ENCODE measurements around the gene ANKRD49. TPM values are rescaled to one million over a fixed set of nuclear protein-coding genes. Genes with fewer than 3 reads are reported as not detected.
A peak's percentile ranks its signal among the peaks of the same experiment; 100 is the strongest.

Gene ANKRD49
- total RNA-seq, 1 donor from 2014 or later: 15.0 TPM

DNA sequence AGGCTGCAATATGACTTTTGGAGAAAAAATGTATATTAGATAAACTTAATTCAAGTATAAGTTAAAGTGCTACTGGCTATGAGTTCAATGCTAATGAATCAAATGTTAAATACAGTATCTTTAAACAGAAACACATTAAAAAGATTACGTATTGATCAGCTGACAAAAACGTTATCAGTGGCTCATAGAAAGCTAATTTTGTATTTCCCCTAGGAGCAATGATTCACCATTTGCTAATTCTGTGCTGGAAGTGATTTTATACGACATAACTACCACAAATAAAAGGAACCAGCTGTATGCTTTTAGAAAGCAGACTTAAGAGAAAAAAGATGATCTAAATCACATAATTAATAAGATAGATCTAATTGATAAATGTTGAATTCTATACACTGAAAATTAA is 43.7 kb upstream of the ANKRD49 start:
- H3K36me3 Mint-ChIP-seq: peaks cover 14% of the 10 kb centered on the region
- H3K4me1 Mint-ChIP-seq (ENCODE audit: unreplicated experiment): no peaks in the 10 kb centered on the region
- no peaks in the 10 kb centered on the region for H3K9me3 Mint-ChIP-seq
- no peaks in the 10 kb centered on the region for H3K27me3 Mint-ChIP-seq
- no peak overlapping the region for H3K4me3 Mint-ChIP-seq
- H3K27ac Mint-ChIP-seq: no peak overlapping the region
- TF ChIP-seq CTCF (conservative IDR thresholded peaks at IDR 0.05): no peak
- DNase-seq (ENCODE audit: extremely low spot score, unreplicated experiment): no peak

DNA sequence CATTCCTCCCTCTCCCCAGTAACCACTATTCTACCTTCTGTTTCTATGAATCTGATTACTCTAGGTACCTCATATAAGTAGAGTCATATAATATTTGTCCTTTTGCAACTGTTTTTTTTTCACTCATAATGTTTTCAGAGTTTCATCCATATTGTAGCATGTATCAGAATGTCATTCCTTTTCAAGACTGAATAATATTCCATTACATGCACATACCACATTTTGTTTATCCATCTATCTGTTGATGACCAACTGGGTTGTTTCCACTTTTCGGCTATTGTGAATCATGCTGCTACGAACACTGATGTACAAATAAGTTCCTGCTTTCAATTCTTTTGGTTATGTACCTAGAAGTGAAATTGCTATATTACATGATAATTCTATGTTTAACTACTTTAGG is 40.8 kb upstream of the ANKRD49 start:
- Mint-ChIP-seq H3K4me1 (ENCODE audit: unreplicated experiment) (no peaks in the 10 kb centered on the region), H3K27ac (no peak overlapping the region), H3K27me3 (no peaks in the 10 kb centered on the region), H3K36me3 (peaks cover 11% of the 10 kb centered on the region), H3K4me3 (no peak overlapping the region), H3K9me3 (no peaks in the 10 kb centered on the region)
- TF ChIP-seq CTCF (conservative IDR thresholded peaks at IDR 0.05): no peak
- DNase-seq (ENCODE audit: extremely low spot score, unreplicated experiment): no peak

GRCh38 chr11:94454301-94454700 is 39.5 kb upstream of the ANKRD49 start:
- no peak for TF ChIP-seq CTCF (conservative IDR thresholded peaks at IDR 0.05)
- no peak for DNase-seq (ENCODE audit: extremely low spot score, unreplicated experiment)
- Mint-ChIP-seq H3K27me3 (no peaks in the 10 kb centered on the region), H3K4me3 (no peak overlapping the region), H3K4me1 (ENCODE audit: unreplicated experiment) (no peaks in the 10 kb centered on the region), H3K36me3 (peaks cover 11% of the 10 kb centered on the region), H3K9me3 (no peaks in the 10 kb centered on the region), H3K27ac (no peak overlapping the region)

GRCh38 chr11:94455861-94456260 is 37.9 kb upstream of the ANKRD49 start:
- Mint-ChIP-seq H3K4me1 (ENCODE audit: unreplicated experiment) (no peaks in the 10 kb centered on the region), H3K27ac (peak overlapping the region; percentile 74), H3K36me3 (peaks cover 11% of the 10 kb centered on the region), H3K4me3 (peak overlapping the region; percentile 73), H3K9me3 (no peaks in the 10 kb centered on the region), H3K27me3 (no peaks in the 10 kb centered on the region)
- no peak for TF ChIP-seq CTCF (conservative IDR thresholded peaks at IDR 0.05)
- no peak for DNase-seq (ENCODE audit: extremely low spot score, unreplicated experiment)

GRCh38 chr11:94457118-94458029 is 36.4 kb upstream of the ANKRD49 start:
- TF ChIP-seq CTCF (conservative IDR thresholded peaks at IDR 0.05): no peak
- Mint-ChIP-seq H3K9me3 (no peaks in the 10 kb centered on the region), H3K4me1 (ENCODE audit: unreplicated experiment) (no peaks in the 10 kb centered on the region), H3K27me3 (no peaks in the 10 kb centered on the region), H3K36me3 (peaks cover 15% of the 10 kb centered on the region), H3K27ac (peak overlapping the region; percentile 74), H3K4me3 (no peak overlapping the region)
- no peak for DNase-seq (ENCODE audit: extremely low spot score, unreplicated experiment)
